GM21786 (cell line): Measurements from ENCODE around the gene MAP2K7.

ENCODE experiments used
- ATAC-seq: cut with Tn5 transposase; IDR thresholded peaks from one replicate; pipeline ENCODE4 v1.9.1; 2021; ENCODE audit not compliant: unreplicated experiment

MAP2K7 gene

DNA sequence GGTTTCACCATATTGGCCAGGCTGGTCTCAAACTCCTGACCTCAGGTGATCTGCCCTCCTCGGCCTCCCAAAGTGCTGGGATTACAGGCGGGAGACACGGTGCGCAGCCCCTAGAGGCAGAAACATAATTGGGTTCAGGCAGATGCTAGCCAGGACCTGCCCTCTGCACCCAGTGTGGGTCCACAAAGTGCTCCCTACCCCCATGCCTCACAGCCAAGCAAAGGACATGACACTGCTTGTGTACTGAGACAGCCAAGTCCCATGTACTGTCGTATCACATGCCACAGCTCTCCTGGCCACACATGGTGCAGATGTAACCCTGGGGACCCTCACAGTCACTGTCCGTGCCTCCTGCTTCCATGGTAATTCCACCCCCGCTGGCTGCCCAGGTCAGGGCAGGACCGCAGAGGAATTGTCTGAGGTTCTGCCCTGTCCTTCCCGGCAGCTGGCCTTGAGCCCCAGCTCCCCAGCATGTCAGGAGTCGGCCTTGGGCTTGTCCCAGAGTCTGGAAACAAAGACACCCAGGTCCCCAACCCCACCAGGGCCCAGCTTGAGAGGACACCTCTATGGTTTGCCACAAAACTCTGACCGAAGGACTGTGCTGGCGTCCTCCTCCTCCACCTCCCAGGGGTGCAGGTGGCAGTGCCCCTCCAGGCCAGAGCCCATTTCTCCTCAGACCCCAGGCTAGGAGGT is 37.1 kb upstream of the MAP2K7 start:
- no peak for ATAC-seq

DNA sequence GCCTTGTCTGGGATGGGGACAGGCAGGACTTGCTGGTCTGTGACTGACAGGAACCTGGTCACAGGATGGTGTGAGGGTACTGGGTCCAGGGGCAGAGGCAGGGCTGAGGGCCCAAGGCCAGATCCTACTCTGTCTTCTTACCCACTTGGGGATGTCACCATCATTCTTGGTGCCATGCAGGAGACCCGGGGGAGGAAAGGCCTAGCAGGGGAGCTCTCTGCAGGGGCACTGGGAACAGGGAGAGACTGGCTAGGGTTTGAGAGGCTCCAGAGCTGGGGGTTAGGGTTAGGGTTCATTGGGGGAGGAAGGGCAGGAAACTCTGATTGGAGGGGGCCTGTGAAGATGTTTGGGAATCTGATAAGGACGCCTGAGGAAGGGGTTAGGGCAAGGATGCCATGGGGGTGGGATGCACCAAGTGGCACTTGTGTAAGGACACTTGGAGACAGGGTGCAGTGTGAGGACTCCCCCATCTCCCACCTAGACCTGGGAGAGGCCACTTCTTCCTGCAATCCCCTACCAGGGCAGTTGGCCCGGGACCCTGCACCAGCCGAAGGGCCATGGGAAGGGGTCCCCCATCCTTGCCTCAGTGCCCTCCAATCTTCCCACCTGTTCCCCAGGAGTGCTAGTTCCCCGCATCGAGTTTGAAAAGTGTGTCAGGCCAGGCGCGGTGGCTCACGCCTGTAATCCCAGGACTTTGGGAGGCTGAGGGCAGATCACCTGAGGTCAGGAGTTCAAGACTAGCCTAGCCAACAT is 36.4 kb upstream of the MAP2K7 start:
- ATAC-seq, result no peak

DNA sequence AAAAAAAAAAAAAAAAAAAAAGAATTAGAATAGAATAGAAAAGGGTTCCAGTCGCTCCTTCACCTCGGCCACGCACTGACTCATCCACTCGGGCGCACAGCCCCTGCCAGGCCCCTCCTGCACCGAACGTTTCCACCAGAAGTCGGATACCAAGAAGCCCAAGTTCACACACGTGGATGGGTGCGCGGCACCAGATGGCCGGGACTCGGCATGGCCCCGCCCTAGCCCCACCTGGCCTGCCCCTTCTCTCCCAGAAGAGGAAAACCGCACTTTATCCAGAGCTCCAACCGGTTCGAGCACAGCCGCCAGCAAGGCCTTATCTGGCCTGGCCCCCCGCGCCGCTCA is 35.4 kb upstream of the MAP2K7 start:
- ATAC-seq, result no peak

DNA sequence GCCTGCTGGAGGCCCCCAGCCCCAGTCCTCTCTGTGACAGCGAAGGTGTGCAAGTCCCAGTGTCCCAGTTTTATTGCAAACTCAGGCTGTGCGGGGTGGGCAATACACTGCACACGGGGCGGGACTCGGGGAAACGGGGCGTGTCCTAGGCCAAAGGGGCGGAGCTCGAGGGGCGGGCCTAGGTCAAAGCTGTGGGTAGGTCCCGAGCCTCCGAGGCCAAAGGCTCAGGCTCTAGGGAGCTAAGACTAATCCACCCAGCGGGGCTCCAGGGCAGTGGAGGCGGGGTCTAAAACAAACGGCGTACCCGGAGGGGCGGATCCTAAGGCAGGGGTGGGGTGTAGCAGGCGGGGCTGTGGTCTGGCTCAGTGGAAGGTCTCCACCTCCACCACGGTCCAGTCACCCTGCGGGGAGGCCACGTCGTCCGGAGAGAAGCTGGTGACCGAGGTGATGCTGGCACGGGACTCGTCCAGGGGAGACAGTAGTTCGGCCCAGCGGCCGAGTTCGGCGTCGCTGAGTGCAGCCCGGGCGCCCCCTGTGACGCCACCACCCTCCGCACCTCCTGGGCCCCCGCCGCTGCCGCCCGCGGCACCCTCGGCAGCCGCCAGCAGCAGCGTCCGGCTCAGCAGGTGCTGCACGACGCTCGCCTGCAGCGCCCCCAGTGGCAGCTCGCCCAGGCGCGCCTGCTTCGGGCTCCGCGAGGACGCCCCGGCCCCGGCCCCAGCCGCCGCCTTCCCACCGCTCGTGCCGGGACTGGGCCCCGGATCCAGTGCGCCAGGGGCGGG is 34.8 kb upstream of the MAP2K7 start:
- ATAC-seq, result peak; percentile 44

DNA sequence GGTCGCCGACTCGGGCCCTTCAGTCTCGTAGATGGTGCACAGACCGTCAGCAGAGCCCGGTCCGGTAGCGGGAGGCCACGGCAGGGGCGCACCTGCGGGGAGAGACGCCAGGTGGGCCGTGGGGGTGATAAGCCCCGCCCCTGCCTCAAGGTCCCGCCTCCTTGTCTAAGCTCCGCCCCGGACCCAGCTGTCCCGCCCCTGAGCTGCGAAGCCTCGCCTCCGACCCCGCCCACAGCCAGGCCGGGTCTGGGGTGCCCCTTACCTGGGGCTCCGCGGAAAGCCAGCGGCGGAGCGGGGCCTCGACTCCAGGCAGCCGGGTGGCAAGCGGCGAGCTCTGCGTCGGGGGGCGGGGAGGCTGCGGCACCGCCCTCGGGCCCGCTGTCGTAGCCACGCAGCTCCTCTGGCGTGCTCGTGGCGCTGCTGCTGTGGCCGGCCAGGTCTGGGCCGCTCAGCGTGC is 34.2 kb upstream of the MAP2K7 start:
- peak; percentile 51 for ATAC-seq

DNA sequence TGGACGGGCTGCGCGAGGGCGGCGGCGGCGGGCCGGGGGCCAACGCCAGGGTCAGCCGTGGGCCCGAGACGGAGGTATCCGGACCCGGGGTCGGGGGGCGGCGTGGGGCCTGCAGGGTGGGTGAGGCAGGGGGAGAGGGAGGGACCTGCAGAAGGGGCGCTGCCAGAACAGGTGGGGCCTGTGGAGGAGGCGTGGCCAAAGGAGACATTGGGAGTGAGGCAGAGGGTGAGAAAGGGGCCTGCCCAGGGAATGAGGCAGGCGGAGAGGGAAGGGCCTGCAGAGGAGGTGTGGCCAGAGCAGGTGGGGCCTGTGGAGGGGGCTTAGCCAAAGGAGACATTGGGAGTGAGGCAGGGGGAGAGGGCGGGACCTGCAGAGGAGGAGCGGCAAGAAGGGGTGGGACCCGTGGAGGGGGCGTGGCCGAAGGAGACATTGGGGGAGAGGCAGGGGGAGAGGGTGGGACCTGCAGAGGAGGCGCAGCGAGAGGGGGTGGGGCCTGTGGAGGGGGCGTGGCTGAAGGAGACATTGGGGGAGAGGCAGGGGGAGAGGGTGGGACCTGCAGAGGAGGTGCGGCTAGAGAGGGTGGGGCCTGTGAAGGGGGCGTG is 33.7 kb upstream of the MAP2K7 start:
- no peak for ATAC-seq

DNA sequence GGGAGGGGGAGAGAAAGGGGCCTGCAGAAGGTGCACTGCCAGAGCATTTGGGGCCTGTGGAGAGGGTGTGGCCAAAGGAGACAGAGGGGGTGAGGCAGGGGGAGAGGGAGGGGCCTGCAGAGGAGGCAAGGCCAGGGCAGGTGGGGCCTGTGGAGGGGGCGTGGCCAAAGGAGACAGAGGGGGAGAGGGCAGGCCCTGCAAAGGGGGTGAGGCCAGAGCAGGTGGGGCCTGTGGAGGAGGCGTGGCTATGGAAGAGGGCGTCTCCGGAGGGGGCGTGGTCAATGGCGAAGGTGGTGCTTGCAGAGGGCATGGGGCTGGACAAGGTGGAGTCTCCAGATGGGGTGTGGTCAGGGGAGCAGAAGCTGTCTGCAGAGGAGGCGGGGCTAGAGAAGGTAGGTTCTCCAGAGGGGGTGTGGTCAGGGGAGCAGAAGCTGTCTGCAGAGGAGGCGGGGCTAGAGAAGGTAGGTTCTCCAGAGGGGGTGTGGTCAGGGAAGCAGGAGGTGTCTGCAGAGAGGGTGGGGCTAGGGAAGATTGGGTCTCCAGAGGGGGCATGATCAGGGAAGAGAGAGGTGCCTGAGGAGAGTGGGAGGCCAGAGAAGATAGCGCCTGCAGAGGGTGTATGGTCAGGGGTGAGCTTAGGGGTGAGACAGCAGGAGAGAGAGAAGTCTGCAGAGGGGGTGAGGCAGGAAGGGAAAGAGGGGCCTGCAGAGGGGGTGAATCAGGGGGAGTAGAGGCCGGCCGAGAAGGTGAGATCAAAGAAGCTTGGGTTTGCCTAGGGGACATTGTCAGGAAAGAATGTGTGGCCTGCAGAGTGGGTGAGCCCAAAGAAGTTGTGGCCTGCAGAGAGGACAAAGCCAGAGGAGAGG is 32.9 kb upstream of the MAP2K7 start:
- ATAC-seq, result no peak

DNA sequence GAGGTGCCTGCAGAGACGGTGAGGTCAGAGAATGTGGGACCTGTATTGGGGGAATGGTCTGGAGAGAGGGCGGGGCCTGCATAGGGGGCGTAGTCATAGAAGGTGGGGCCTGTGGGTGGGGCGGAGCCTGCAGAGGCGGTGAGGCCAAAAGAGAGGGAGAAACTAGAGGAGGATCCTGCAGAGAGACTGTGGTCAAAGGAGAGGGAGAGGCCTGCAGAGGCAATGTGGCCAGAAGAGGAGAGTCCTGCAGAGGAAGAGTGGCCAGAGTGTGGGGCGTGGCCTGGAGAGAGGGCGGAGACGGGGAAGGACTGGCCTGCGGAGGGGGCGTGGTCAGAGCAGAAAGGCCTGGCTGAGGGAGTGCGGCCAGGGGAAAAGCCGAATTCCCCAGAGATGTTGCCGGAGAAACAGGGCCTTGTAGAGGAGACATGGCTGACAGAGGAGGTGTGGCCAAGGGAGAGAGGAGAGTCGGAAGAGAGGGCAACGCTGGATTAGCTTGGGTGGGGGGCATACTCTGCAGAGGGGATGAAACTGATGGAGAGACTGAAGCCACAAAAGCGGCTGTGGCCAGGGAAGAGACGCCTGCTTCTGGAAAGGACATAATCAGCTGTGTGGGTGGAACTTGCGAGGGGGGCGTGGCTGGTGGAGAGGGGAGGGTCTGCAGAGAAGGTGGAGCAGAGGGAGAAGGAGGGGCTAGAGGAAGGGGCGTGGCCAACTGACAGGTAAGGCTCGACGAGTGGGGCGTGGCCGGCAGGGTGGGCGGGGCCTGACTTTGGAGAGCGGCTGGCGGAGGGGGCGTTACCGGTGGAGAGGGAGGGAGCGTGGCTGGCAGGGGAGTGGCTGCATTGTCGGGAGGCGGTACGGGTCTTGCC is 32.0 kb upstream of the MAP2K7 start:
- ATAC-seq, result no peak

DNA sequence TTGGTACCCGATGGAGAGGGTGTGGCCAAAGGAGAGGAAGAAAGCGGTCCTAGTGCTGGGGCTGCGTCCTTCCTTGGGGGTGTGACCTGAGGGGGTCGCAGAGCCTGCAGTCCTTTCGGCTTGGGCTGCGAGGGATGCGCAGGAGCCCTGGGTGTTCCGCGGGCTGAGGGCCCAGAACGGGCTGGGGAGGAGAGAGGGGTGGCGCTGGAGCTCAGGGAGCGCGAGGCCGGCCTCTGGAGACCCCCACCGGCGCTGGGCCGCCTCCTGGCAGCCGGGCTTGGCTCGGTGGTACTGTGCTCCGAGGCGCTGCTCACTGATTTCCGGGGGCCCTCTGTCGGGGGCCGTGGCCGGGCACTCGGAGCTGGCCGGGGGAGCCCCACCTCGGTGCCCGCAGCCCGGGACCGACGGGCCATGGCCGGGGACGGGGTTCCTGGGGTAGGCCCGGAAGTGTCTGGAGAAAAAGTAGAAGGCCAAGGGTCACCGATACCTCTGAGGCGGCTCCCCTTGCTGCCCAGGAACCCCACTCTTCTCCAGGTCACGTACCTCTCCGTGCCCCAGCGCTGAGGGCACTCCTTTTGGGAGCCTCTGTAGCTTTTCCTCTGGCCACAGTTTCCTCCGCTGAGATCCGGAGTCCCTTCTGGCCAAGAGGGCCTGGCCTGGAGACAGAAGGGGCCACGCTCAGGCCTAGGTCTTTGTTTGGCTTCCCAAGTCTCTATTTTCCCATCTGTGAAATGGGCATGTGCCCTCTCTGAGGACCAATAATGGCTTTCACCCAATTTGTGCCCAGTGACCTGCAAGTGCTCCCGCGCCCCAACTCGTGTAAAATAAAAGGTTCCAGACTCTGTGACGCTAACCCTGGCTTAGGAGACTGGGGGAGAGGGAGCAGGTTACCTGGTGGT is 31.1 kb upstream of the MAP2K7 start:
- no peak for ATAC-seq

DNA sequence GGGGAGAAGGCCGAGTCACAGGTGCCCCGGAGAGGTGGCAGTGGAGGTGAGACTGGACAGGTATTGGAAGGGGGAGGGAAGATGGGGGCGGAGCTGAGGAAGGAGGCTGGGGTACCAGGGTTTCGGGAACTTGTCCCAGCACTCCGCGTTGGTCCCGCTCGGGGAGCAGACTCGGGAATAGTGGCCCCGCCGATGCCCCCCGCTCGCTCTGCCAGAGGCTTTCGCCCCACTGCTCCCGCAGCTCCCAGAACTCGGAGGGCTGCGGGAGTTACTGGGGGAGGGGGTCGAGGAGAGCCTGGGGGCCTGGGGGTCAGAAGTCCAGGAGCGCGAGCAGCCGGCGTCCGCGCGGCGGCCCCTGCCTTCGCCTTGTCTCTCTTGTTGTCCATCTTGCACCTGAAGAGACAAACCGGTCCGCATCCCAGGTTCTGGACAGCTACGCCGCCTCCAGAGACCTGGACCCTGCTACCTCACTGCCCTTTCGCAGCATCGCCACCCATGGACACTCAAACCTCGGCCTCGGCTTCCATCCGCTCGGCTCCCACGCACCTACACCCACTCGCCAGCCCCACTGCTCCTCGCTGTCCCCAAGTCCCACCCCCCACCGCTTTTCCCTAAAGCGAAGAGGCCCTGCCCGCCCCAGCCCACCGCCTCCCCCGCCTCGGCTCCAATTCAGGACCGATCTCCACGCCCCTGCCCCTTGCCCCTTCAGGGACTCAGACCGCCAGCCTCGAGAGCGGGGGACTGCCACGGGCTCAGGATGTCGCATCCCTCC is 30.2 kb upstream of the MAP2K7 start:
- no peak for ATAC-seq

DNA sequence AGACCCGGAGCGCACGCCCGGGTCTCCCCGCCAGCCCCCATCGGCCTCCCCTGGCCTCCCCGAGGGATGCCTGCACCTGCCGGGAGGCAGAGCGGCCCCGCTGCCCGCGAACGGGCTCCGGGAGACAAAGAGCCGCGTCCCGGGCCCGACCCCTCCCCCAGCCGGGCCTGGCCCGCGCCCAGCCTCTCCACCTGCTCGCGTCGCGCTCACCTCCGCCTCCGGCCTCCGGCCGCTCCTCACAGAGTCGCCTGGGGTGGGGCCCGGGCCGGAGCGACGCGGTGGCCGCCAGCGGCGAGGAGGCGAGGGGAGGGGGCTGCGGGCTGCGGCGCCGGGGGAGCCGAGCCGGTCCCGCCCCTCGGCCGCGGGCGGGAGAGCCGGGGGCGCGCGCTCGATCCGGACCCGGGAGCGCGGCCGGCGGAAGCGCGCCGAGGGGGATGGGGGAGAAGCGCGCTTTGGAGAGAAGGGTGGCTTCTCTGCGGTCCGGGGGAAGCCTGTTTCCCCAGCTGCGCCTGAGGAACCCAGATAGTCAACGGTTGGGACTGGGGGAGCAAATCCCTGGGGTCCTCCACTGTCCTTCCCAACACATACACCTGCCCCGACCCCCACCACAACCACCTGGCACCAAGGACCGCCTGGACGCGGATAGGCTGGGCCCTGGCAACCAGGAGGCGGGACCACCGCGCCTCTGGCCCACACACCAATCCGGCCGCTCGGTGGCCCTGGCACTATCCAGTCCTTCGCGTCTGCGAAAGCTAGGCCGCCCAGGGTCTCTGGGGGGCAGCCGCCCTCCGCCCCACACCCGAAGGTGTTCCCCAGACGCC is 29.4 kb upstream of the MAP2K7 start, which contains the start of gene PRR36:
Gene PRR36, minus strand, starts transcription at position 315 of the 821 bp plus-strand sequence. CDS start 701 bp downstream, outside the sequence.
- ATAC-seq, result no peak

DNA sequence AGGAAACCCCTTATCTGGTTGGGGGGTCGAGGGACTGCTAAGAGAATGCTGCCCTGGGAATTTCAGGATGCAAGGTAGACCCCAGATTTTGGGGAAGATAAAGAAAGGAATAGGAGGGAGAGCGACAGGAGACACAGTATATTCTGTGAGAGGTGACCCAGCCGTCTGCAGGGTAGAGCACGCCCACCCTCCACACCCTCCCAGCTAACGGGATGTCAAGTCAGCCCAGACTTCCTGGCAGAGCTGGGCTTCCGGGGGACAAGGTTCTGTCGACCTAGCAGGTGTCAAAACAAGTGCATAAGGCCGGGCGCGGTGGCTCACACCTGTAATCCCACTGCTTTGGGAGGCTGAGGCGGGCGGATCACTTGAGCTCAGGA is 28.8 kb upstream of the MAP2K7 start:
- no peak for ATAC-seq

DNA sequence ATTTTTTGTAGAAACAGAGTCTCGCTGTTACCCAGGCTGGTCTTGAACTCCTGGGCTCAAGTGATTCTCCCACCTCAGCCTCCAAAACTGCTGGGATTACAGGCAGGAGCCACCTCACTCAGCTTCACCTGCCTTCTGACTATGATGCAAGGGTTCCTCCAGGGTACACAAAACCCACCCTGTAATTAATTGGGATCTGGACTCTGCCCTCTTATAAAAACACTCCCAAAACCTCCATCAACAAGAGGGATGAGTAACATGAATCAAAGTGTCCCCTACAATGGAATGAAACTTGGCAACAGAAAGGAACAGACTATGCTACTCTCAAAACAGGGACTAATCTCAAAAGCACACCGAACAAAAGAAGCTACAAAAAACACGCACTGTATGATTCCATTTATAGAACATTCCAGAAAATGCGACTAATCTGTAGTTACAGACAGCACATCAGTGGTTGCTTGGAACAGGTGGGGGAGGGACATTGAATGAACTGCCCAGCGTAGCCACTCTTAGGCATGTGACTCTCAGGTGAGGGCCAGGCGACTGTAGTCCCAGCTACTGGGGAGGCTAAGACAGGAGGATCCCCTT is 26.3 kb upstream of the MAP2K7 start:
- no peak for ATAC-seq

DNA sequence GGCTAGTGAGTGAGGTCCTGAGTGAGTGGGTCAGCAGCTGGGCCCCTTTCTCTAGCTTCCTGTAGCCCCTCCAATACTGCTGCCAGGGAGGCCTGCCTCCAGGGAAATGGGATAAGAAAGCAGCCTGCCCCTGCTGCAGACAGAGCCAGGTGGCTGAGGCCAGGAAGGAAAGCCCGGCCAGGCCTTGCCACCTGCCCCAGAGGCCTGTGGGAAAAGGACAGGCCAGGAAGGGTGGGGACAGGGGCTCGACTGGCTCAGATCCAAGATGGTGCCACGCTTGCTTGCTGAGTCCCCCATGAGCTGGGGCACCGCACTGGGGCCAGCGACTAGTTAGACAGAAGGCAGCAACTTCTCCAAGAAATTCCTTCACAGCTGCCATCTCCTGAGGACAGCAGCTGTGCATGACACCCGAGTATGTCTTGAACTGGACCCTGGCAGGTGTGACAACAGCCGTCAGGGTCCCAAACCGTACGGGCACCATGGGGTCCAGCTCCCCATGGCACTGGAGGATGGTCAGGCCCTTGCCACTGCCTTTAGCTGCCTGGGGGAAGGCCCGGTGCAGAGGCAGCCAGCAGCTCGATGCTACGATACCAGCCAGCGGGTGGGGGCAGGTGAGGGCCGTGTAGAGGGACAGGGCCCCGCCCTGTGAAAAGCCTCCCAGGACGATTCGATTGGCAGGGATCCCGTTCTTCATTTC is 24.4 kb upstream of the MAP2K7 start:
- ATAC-seq, result no peak

DNA sequence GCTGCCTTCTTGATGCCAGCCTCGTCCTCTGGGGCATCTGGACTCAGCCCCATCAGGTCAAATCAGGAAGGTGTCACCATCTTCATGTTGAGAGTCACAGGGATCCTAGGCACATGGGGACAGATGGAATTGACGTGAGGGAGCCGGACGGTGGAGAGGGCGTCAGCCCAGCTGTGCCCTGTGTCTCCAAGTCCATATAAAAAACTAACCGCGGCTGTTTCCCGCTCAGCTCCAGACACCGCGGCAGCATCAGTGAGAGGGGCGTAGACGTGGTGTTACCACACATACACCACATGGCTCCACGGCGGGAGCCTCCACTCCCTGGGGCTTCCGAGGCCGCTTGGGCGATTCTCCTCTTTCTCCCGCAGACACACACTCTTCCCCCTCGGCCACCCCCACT is 23.8 kb upstream of the MAP2K7 start:
- ATAC-seq, result no peak

DNA sequence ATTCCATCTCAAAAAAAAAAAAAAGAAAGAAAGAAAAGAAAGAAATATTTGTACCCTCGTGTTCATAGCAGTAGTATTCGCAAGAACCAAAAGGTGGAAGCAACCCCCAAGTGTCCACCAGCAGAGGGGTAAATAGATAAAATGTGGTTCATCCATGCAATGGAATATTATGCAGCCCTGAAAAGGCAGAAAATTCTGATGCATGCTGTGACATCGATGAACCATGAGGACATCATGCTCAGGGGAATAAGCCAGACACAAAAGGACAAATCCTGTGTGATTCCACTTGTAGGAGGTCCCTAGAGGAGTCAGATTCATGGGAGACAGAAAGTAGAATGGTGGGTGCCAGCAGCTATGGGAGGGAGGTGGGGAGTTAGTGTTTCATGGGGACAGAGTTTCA is 21.8 kb upstream of the MAP2K7 start:
- ATAC-seq, result no peak
